Measurements from ENCODE around the gene TAAR2. TPM values are rescaled to one million over a fixed set of nuclear protein-coding genes. Genes with fewer than 3 reads are reported as not detected.
"Not testable (repeated sequence)": the region's sequence is repeated elsewhere in the genome, so short reads cannot be mapped to it uniquely, and the experiment has no call there.

TAAR2 gene
- polyA plus RNA-seq, 2 donors, result not detected

DNA sequence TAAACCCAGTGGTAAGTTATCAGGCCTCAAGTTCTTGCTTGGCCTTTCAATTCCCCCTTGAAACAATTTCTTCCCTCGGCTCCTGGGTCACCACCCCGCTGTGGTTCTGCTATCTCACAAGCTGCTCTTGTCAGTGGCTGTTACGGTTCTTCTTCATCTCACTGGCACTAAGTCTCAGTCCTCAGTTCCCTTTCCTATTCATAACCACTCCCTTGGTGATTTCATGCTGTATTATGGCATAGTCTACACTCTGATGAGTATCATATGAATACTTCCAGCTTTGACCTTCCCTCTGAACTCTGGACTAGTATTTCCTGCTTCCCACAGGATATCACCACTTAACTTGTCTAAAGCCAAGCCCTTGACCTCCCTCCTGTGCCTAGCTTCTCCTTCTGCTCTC is 27.0 kb upstream of the TAAR2 start:
- WGBS, 2 donors, result 84 to 85% methylated on average over 3 of the region's 3 CpGs

DNA sequence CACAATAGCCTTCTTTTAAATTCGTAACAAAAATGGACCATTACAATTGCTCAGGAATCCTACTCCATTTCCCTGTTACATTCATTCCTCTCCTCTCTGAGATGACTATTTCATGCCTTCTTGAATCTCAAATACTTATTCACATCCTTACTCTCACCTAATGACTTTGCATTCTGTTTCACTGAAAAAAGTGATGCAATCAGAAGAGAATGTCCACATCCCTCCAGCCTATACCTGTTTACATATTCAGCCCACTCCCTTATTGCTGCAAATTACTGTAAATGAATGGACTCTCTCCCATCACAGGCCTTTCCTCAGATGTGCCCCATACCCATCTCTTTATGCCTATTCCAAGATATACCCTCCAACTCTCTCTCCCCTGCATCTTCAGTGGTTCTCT is 26.4 kb upstream of the TAAR2 start:
- Histone ChIP-seq H3K36me3 (ENCODE audit: control insufficient read depth in 2 of 2, insufficient read depth in 2 of 2, low read length in 1 of 2) (no peaks in the 10 kb centered on the region), H3K4me1 (ENCODE audit: control insufficient read depth in 2 of 2, insufficient read depth in 2 of 2, low read length in 1 of 2) (no peaks in the 10 kb centered on the region), H3K9me3 (ENCODE audit: control insufficient read depth in 2 of 2, insufficient read depth in 1 of 2, low read depth in 1 of 2, low read length in 1 of 2) (no peaks in the 10 kb centered on the region), H3K27me3 (ENCODE audit: control insufficient read depth in 1 of 2, insufficient read depth in 2 of 2, low read length in 2 of 2) (no peaks in the 10 kb centered on the region), H3K4me3 (ENCODE audit: low read depth in 1 of 2, low read length in 2 of 2) (no peak overlapping the region), H3K27ac (ENCODE audit: low read depth in 2 of 2, low read length in 1 of 2) (no peak overlapping the region)
- WGBS, 2 donors, result 82 to 91% methylated on average over 1 of the region's 1 CpG

More for the DNA sequence above, 27.0 kb upstream of the TAAR2 start:
- H3K27me3 ChIP-seq (ENCODE audit: control insufficient read depth in 1 of 2, insufficient read depth in 2 of 2, low read length in 2 of 2), result no peaks in the 10 kb centered on the region
- H3K4me1 ChIP-seq (ENCODE audit: control insufficient read depth in 2 of 2, insufficient read depth in 2 of 2, low read length in 1 of 2), result no peaks in the 10 kb centered on the region
- H3K27ac ChIP-seq (ENCODE audit: low read depth in 2 of 2, low read length in 1 of 2), result no peak overlapping the region
- no peaks in the 10 kb centered on the region for H3K36me3 ChIP-seq (ENCODE audit: control insufficient read depth in 2 of 2, insufficient read depth in 2 of 2, low read length in 1 of 2)
- H3K9me3 ChIP-seq (ENCODE audit: control insufficient read depth in 2 of 2, insufficient read depth in 1 of 2, low read depth in 1 of 2, low read length in 1 of 2), result no peaks in the 10 kb centered on the region
- no peak overlapping the region for H3K4me3 ChIP-seq (ENCODE audit: low read depth in 1 of 2, low read length in 2 of 2)

DNA sequence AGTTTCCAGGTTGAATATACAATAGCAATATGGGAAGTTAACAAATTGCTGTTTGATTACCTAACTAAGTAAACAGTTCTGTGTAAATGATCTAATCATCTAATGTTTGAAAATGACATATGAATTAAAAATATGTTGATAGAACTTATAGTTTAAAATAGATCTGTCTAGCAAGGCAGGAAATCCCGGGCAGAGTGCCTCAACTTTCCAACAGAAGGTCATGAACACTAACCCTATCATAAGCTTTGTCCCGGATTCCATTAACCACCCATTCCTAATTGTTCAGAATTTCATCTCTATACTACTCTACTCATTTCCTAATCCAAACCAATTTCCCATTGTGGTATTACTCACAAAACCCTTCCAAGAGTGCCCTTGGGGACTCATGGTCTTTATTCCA is 24.8 kb upstream of the TAAR2 start:
- Histone ChIP-seq H3K36me3 (ENCODE audit: control insufficient read depth in 2 of 2, insufficient read depth in 2 of 2, low read length in 1 of 2) (no peaks in the 10 kb centered on the region), H3K4me1 (ENCODE audit: control insufficient read depth in 2 of 2, insufficient read depth in 2 of 2, low read length in 1 of 2) (no peaks in the 10 kb centered on the region), H3K27ac (ENCODE audit: low read depth in 2 of 2, low read length in 1 of 2) (no peak overlapping the region), H3K9me3 (ENCODE audit: control insufficient read depth in 2 of 2, insufficient read depth in 1 of 2, low read depth in 1 of 2, low read length in 1 of 2) (no peaks in the 10 kb centered on the region), H3K27me3 (ENCODE audit: control insufficient read depth in 1 of 2, insufficient read depth in 2 of 2, low read length in 2 of 2) (no peaks in the 10 kb centered on the region), H3K4me3 (ENCODE audit: low read depth in 1 of 2, low read length in 2 of 2) (no peak overlapping the region)
- WGBS, 2 donors, result 34 to 47% methylated on average over 2 of the region's 2 CpGs

DNA sequence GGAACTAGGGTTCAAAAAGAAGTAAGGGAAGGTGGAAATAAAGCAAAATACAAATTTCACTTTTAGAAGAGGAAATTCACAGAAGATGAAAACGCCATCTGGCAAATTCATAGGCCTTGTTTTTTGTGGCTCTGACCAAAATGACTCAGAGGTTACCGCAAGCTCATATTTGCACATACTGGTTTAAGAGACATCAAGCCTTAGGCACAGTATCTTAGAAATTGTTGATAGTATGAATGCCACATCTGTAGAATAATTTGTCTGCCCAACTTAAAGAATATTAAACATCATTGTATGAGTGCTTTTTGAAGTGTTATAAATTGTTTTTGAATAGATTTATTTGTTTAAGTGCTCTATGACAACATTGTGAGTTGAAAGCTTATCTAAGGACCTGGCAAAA is 24.3 kb upstream of the TAAR2 start:
- no peaks in the 10 kb centered on the region for H3K36me3 ChIP-seq (ENCODE audit: control insufficient read depth in 2 of 2, insufficient read depth in 2 of 2, low read length in 1 of 2)
- H3K9me3 ChIP-seq (ENCODE audit: control insufficient read depth in 2 of 2, insufficient read depth in 1 of 2, low read depth in 1 of 2, low read length in 1 of 2), result no peaks in the 10 kb centered on the region
- H3K27me3 ChIP-seq (ENCODE audit: control insufficient read depth in 1 of 2, insufficient read depth in 2 of 2, low read length in 2 of 2), result no peaks in the 10 kb centered on the region
- no peak overlapping the region for H3K27ac ChIP-seq (ENCODE audit: low read depth in 2 of 2, low read length in 1 of 2)
- no peaks in the 10 kb centered on the region for H3K4me1 ChIP-seq (ENCODE audit: control insufficient read depth in 2 of 2, insufficient read depth in 2 of 2, low read length in 1 of 2)
- WGBS, 2 donors, result 25 to 32% methylated on average over 2 of the region's 2 CpGs
- H3K4me3 ChIP-seq (ENCODE audit: low read depth in 1 of 2, low read length in 2 of 2), result no peak overlapping the region

DNA sequence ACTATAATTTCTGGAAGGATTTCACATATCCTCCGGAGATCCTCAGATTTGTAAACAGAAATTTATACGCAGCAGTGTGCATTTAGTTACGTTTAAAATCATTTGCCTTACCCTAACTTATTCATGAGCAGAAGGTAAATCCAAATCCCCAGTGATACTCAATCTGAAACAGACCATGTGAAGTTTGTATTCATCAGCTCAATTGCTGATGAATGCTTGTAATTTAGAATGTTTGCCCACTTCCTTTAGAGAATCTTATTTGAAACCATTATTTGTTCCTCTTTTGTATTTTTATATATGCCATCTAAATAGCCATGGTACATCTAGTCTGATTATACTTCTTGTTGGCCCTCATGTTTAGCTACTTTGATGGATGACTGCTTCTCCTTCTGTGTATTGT is 19.5 kb upstream of the TAAR2 start:
- Histone ChIP-seq H3K4me3 (ENCODE audit: low read depth in 1 of 2, low read length in 2 of 2) (no peak overlapping the region), H3K27ac (ENCODE audit: low read depth in 2 of 2, low read length in 1 of 2) (no peak overlapping the region), H3K36me3 (ENCODE audit: control insufficient read depth in 2 of 2, insufficient read depth in 2 of 2, low read length in 1 of 2) (no peaks in the 10 kb centered on the region), H3K27me3 (ENCODE audit: control insufficient read depth in 1 of 2, insufficient read depth in 2 of 2, low read length in 2 of 2) (no peaks in the 10 kb centered on the region), H3K9me3 (ENCODE audit: control insufficient read depth in 2 of 2, insufficient read depth in 1 of 2, low read depth in 1 of 2, low read length in 1 of 2) (no peaks in the 10 kb centered on the region), H3K4me1 (ENCODE audit: control insufficient read depth in 2 of 2, insufficient read depth in 2 of 2, low read length in 1 of 2) (no peaks in the 10 kb centered on the region)
- 52 to 63% methylated on average over 3 of the region's 3 CpGs for WGBS, 2 donors

DNA sequence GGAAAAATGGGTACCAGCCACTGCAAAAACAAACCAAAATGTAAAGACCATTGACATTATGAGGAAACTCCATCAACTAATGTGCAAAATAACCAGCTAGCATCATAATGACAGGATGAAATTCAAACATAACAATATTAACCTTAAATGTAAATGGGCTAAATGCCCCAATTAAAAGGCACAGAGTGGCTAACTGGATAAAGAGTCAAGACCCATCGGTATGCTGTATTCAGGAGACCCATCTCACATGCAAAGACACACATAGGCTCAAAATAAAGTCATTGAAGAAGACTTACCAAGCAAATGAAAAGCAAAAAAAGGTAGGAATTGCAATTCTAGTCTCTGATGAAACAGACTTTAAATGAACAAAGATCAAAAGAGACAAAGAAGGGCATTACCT is 13.1 kb upstream of the TAAR2 start:
- not testable (repeated sequence) for H3K4me1 ChIP-seq (ENCODE audit: control insufficient read depth in 2 of 2, insufficient read depth in 2 of 2, low read length in 1 of 2); H3K36me3 ChIP-seq (ENCODE audit: control insufficient read depth in 2 of 2, insufficient read depth in 2 of 2, low read length in 1 of 2); H3K4me3 ChIP-seq (ENCODE audit: low read depth in 1 of 2, low read length in 2 of 2); H3K9me3 ChIP-seq (ENCODE audit: control insufficient read depth in 2 of 2, insufficient read depth in 1 of 2, low read depth in 1 of 2, low read length in 1 of 2); H3K27ac ChIP-seq (ENCODE audit: low read depth in 2 of 2, low read length in 1 of 2); H3K27me3 ChIP-seq (ENCODE audit: control insufficient read depth in 1 of 2, insufficient read depth in 2 of 2, low read length in 2 of 2)
- WGBS, 2 donors, result 87 to 89% methylated on average over 1 of the region's 1 CpG

DNA sequence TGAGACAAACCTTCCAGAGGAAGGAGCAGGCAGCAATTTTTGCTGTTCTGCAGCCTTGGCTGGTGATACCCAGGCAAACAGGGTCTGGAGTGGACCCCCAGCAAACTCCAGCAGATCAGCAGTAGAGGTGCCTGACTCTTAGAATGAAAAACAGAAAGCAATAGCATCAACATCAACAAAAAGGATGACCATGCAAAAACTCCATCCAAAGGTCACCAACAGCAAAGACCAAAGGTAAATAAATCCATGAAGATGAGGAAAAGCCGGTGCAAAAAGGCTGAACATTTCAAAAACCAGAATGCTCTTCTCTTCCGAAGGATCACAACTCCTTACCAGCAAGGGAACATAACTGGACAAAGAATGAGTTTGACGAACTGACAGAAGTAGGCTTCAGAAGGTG is 11.8 kb upstream of the TAAR2 start:
- H3K4me3 ChIP-seq (ENCODE audit: low read depth in 1 of 2, low read length in 2 of 2); H3K9me3 ChIP-seq (ENCODE audit: control insufficient read depth in 2 of 2, insufficient read depth in 1 of 2, low read depth in 1 of 2, low read length in 1 of 2); H3K4me1 ChIP-seq (ENCODE audit: control insufficient read depth in 2 of 2, insufficient read depth in 2 of 2, low read length in 1 of 2); H3K27me3 ChIP-seq (ENCODE audit: control insufficient read depth in 1 of 2, insufficient read depth in 2 of 2, low read length in 2 of 2); H3K27ac ChIP-seq (ENCODE audit: low read depth in 2 of 2, low read length in 1 of 2); H3K36me3 ChIP-seq (ENCODE audit: control insufficient read depth in 2 of 2, insufficient read depth in 2 of 2, low read length in 1 of 2): not testable (repeated sequence)
- WGBS, 2 donors, result 81 to 90% methylated on average over 3 of the region's 3 CpGs

DNA sequence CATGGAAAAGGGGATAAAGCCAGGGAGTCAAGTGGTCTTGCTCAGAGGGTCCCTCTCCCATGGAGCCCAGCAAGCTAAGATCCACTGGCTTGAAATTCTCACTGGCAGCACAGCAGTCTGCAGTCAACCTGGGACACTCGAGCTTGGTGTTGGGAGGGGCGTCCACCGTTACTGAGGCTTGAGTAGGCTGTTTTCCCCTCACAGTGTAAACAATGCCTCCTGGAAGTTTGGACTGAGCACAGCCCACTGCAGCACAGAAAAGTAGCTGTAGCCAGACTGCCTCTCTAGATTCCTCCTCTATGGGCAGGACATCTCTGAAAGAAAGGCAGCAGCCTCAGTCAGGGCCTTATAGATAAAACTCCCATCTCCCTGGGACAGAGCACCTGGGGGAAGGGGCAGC is 11.2 kb upstream of the TAAR2 start:
- H3K27me3 ChIP-seq (ENCODE audit: control insufficient read depth in 1 of 2, insufficient read depth in 2 of 2, low read length in 2 of 2); H3K27ac ChIP-seq (ENCODE audit: low read depth in 2 of 2, low read length in 1 of 2); H3K36me3 ChIP-seq (ENCODE audit: control insufficient read depth in 2 of 2, insufficient read depth in 2 of 2, low read length in 1 of 2); H3K4me1 ChIP-seq (ENCODE audit: control insufficient read depth in 2 of 2, insufficient read depth in 2 of 2, low read length in 1 of 2); H3K4me3 ChIP-seq (ENCODE audit: low read depth in 1 of 2, low read length in 2 of 2); H3K9me3 ChIP-seq (ENCODE audit: control insufficient read depth in 2 of 2, insufficient read depth in 1 of 2, low read depth in 1 of 2, low read length in 1 of 2): not testable (repeated sequence)
- WGBS, 2 donors, result 24 to 30% methylated on average over 3 of the region's 3 CpGs

DNA sequence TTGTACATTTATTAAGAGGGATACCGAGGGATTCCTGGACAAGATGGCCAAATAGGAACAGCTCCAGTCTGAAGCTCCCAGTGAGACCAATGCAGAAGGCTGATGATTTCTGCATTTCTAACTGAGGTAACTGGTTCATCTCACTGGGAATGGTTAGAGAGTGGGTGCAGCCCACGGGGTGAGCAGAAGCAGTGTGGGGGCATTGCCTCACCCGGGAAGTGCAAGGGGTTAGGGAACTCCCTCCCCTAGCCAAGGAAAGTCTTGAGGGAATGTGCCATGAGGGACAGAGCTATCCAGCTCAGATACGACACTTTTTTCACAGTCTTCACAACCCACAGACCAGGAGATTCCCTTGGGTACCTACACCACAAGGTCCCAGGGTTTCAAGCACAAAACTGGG is 10.7 kb upstream of the TAAR2 start:
- WGBS, 2 donors, result 69 to 73% methylated on average over 4 of the region's 4 CpGs
- Histone ChIP-seq H3K27me3 (ENCODE audit: control insufficient read depth in 1 of 2, insufficient read depth in 2 of 2, low read length in 2 of 2) (no peaks in the 10 kb centered on the region), H3K27ac (ENCODE audit: low read depth in 2 of 2, low read length in 1 of 2) (no peak overlapping the region)

DNA sequence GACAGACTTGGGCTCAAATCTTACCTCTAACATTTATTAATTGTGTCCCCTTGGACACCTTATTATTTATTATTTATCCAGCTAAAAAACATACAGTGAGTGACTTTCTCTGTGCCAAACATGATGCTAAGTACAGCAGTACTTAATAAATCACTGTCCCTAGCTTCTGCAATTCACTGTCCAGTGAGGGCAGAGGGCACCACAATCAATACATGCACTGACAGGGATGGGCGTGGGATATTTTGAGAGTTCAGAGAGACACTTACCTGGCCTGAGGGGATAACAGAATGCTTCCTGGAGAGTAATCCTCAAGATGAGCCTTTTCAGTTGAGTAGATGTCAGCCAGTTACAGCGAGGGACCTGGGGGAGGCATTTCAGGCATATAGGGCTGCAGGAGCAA is 9.3 kb upstream of the TAAR2 start:
- no peak overlapping the region for H3K27ac ChIP-seq (ENCODE audit: low read depth in 2 of 2, low read length in 1 of 2)
- H3K36me3 ChIP-seq (ENCODE audit: control insufficient read depth in 2 of 2, insufficient read depth in 2 of 2, low read length in 1 of 2), result no peaks in the 10 kb centered on the region
- no peaks in the 10 kb centered on the region for H3K9me3 ChIP-seq (ENCODE audit: control insufficient read depth in 2 of 2, insufficient read depth in 1 of 2, low read depth in 1 of 2, low read length in 1 of 2)
- WGBS, 2 donors, result 82 to 84% methylated on average over 2 of the region's 2 CpGs
- no peak overlapping the region for H3K4me3 ChIP-seq (ENCODE audit: low read depth in 1 of 2, low read length in 2 of 2)
- H3K27me3 ChIP-seq (ENCODE audit: control insufficient read depth in 1 of 2, insufficient read depth in 2 of 2, low read length in 2 of 2), result no peaks in the 10 kb centered on the region
- no peaks in the 10 kb centered on the region for H3K4me1 ChIP-seq (ENCODE audit: control insufficient read depth in 2 of 2, insufficient read depth in 2 of 2, low read length in 1 of 2)

More for the DNA sequence above, 10.7 kb upstream of the TAAR2 start:
- no peak overlapping the region for H3K4me3 ChIP-seq (ENCODE audit: low read depth in 1 of 2, low read length in 2 of 2)
- H3K9me3 ChIP-seq (ENCODE audit: control insufficient read depth in 2 of 2, insufficient read depth in 1 of 2, low read depth in 1 of 2, low read length in 1 of 2), result no peaks in the 10 kb centered on the region
- no peaks in the 10 kb centered on the region for H3K4me1 ChIP-seq (ENCODE audit: control insufficient read depth in 2 of 2, insufficient read depth in 2 of 2, low read length in 1 of 2)
- H3K36me3 ChIP-seq (ENCODE audit: control insufficient read depth in 2 of 2, insufficient read depth in 2 of 2, low read length in 1 of 2), result no peaks in the 10 kb centered on the region

Data from esophagus (tissue), 2 donors.